SU-DHL-6 (cell line): ENCODE data around the gene NAT9.

Experiments used
- EZH2phosphoT487 ChIP-seq: fragments of 200-600 bp; sonication (generic), shearing (Covaris generic); conservative IDR thresholded peaks from 2 replicates; pipeline ENCODE4 v1.6.1; 2018; ENCODE audit warnings: mild to moderate bottlenecking, antibody characterized with exemption, low read length, moderate library complexity, mixed read lengths
- TF ChIP-seq, protein P1 (sequence below): fragments of 200-600 bp; sonication (generic); IDR thresholded peaks from one replicate; pipeline ENCODE4 v1.5.1; 2017; ENCODE audit warnings: antibody characterized with exemption, mild to moderate bottlenecking, low read length, moderate library complexity; ENCODE audit not compliant: insufficient read depth, poor library complexity, severe bottlenecking

DNA sequence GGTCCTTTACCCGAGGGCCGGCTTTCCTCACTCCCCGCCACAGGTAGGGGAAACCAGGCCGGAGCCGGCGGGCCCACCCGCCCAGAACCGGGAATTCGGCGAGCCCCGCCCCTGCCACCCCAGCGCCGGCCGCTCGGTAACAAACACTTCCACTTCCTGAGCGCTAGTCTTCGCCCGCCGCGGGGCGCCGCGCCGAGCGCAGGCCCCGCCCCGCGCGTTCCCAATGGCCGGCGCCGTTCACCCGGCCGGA, 27.9 kb downstream of the NAT9 start:
- TF ChIP-seq, protein P1, sequence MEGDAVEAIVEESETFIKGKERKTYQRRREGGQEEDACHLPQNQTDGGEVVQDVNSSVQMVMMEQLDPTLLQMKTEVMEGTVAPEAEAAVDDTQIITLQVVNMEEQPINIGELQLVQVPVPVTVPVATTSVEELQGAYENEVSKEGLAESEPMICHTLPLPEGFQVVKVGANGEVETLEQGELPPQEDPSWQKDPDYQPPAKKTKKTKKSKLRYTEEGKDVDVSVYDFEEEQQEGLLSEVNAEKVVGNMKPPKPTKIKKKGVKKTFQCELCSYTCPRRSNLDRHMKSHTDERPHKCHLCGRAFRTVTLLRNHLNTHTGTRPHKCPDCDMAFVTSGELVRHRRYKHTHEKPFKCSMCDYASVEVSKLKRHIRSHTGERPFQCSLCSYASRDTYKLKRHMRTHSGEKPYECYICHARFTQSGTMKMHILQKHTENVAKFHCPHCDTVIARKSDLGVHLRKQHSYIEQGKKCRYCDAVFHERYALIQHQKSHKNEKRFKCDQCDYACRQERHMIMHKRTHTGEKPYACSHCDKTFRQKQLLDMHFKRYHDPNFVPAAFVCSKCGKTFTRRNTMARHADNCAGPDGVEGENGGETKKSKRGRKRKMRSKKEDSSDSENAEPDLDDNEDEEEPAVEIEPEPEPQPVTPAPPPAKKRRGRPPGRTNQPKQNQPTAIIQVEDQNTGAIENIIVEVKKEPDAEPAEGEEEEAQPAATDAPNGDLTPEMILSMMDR: no peak
- TF ChIP-seq EZH2phosphoT487: no peak
